C4-2B (cell line): ENCODE data around the gene PRIMA1.

ENCODE experiments used
- ZFX ChIP-seq: fragments of 450-650 bp; IDR thresholded peaks from 2 replicates; pipeline ENCODE4 v1.6.1; 2017
- TF ChIP-seq, protein P1 (sequence below): fragments of 450-650 bp; conservative IDR thresholded peaks from 2 replicates; pipeline ENCODE4 v1.5.1; 2017; ENCODE audit warnings: mild to moderate bottlenecking

DNA sequence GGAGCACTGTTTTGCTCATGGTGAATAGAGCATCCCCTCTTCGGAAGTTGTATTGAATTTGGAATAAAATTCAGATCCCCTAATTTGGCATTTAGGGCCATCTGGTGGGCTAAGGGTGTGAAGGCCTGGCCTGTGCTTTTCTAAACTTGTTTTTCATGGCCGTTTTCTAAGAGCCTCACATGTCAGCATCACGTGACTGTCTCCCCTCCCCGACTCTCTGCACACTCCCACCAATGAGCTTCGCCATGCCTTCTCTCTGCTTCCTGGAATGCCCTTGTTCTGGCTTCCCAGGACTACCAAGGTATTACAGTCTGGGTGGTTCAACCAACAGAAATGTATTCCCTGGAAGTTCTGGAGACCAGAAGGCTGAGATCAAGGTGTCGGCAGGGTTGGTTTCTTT lies 85.3 kb downstream of the PRIMA1 start:
- TF ChIP-seq, protein P1, sequence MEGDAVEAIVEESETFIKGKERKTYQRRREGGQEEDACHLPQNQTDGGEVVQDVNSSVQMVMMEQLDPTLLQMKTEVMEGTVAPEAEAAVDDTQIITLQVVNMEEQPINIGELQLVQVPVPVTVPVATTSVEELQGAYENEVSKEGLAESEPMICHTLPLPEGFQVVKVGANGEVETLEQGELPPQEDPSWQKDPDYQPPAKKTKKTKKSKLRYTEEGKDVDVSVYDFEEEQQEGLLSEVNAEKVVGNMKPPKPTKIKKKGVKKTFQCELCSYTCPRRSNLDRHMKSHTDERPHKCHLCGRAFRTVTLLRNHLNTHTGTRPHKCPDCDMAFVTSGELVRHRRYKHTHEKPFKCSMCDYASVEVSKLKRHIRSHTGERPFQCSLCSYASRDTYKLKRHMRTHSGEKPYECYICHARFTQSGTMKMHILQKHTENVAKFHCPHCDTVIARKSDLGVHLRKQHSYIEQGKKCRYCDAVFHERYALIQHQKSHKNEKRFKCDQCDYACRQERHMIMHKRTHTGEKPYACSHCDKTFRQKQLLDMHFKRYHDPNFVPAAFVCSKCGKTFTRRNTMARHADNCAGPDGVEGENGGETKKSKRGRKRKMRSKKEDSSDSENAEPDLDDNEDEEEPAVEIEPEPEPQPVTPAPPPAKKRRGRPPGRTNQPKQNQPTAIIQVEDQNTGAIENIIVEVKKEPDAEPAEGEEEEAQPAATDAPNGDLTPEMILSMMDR: no peak
- no peak for TF ChIP-seq ZFX
